Measurements from ENCODE around the gene C11orf24. TPM values are rescaled to one million over a fixed set of nuclear protein-coding genes. Genes with fewer than 3 reads are reported as not detected.
A peak's percentile ranks its signal among the peaks of the same experiment; 100 is the strongest.

The C11orf24 gene
- polyA plus RNA-seq, 2 of the 4 experiments (the other 2 are of a cell fraction) = 29.4 to 43.8 TPM

DNA sequence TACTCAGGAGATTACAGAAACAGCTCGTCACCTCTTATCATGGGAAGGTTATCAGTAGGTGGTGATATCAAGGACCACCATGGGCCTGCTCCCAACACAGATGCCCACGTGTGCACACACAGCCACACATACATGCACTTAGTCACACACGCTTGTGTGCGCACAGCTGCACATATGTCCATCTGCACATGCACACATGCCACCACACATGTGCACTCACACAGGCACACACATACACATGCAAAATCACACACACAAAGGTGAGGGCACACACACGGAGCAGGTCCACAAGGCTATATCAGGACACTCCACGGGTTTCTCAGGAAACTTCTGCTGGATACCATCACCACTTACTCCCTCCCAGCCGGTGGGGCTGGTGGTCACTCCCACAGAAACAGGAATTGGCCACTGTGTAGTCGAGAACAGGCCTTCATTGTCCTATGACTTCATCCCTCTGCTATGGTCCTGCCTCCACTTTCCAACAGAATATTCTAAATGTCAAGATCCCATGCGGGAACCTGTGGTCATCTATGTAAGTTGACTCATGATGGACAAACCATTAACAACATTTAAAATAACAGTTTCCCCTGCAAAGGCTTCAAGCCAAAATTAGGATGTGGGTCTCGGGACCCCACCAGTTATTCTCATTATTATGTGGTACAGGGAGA, 2.2 kb downstream of the C11orf24 start:
- TF ChIP-seq CBX2 (IDR thresholded peaks at IDR 0.05; ENCODE audit: borderline replicate concordance, low read depth) = no peak
- no peak for TF ChIP-seq CBX8 (IDR thresholded peaks at IDR 0.05)
- TF ChIP-seq, protein P1, sequence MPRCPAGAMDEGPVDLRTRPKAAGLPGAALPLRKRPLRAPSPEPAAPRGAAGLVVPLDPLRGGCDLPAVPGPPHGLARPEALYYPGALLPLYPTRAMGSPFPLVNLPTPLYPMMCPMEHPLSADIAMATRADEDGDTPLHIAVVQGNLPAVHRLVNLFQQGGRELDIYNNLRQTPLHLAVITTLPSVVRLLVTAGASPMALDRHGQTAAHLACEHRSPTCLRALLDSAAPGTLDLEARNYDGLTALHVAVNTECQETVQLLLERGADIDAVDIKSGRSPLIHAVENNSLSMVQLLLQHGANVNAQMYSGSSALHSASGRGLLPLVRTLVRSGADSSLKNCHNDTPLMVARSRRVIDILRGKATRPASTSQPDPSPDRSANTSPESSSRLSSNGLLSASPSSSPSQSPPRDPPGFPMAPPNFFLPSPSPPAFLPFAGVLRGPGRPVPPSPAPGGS (IDR thresholded peaks at IDR 0.05) = no peak
- TF ChIP-seq BHLHE40 (IDR thresholded peaks at IDR 0.05; ENCODE audit: low read depth, low read length) = no peak
- no peak for TF ChIP-seq HDAC2 (IDR thresholded peaks at IDR 0.05)
- TF ChIP-seq ZFP36 (IDR thresholded peaks at IDR 0.05; ENCODE audit: borderline replicate concordance, partially characterized antibody) = no peak
- TF ChIP-seq NFE2L2 (conservative IDR thresholded peaks at IDR 0.05; ENCODE audit: low read length) = no peak
- no peak for TF ChIP-seq SREBF2 (IDR thresholded peaks at IDR 0.05)
- TF ChIP-seq, protein P2, sequence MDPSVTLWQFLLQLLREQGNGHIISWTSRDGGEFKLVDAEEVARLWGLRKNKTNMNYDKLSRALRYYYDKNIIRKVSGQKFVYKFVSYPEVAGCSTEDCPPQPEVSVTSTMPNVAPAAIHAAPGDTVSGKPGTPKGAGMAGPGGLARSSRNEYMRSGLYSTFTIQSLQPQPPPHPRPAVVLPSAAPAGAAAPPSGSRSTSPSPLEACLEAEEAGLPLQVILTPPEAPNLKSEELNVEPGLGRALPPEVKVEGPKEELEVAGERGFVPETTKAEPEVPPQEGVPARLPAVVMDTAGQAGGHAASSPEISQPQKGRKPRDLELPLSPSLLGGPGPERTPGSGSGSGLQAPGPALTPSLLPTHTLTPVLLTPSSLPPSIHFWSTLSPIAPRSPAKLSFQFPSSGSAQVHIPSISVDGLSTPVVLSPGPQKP (IDR thresholded peaks at IDR 0.05; ENCODE audit: low read depth, low read length) = no peak
- no peak overlapping the region for H3K27ac ChIP-seq
- DNase-seq (ENCODE audit: low read depth in 1 of 2, low spot score in 1 of 2) (no peak), FAIRE-seq (no peak), ATAC-seq (no peak)
- no peaks in the 10 kb centered on the region for H3K9me3 ChIP-seq
- peak overlapping the region; percentile 99 for H3K4me2 ChIP-seq
- H3K4me3 ChIP-seq = no peak overlapping the region
- peaks cover 22% of the 10 kb centered on the region for H3K4me1 ChIP-seq
- ChIA-PET POLR2A (no interaction called here), CTCF (interaction anchor here (2.6 to 6.3 kb wide), 4 partner anchors 11 to 28 kb away, joined by 7 to 77 read pairs (median 44); no protein-coding TSS in a partner anchor)
- 84% methylated on average over 10 of the region's 10 CpGs for WGBS (ENCODE audit: missing lambda C conversion rate)

GRCh38 chr11:68267881-68268240, 3.9 kb downstream of the C11orf24 start:
- 92% methylated on average over 6 of the region's 6 CpGs for WGBS (ENCODE audit: missing lambda C conversion rate)
- H3K4me2 ChIP-seq = no peak overlapping the region
- no peak for FAIRE-seq
- H3K4me1 ChIP-seq = peaks cover 19% of the 10 kb centered on the region
- CTCF ChIA-PET = interaction anchor here (1.7 to 4.3 kb wide), 3 partner anchors 11 to 117 kb away, joined by 4 to 37 read pairs (median 33); no protein-coding TSS in a partner anchor
- no peak for DNase-seq (ENCODE audit: low read depth in 1 of 2, low spot score in 1 of 2)
- no peaks in the 10 kb centered on the region for H3K9me3 ChIP-seq
- H3K27ac ChIP-seq = no peak overlapping the region
- ATAC-seq = no peak
- POLR2A ChIA-PET = no interaction called here
- no peak overlapping the region for H3K4me3 ChIP-seq
- TF ChIP-seq RFX5 (IDR thresholded peaks at IDR 0.05) (no peak), RAD21 (conservative IDR thresholded peaks at IDR 0.05 in 1 of 2, IDR thresholded peaks at IDR 0.05 in 1 of 2) (no peak), NFE2L2 (conservative IDR thresholded peaks at IDR 0.05; ENCODE audit: low read length) (no peak), ESRRA (IDR thresholded peaks at IDR 0.05; ENCODE audit: borderline replicate concordance, low read length) (no peak), ZSCAN20 (CRISPR knock-in tag; IDR thresholded peaks at IDR 0.05) (no peak), EHF (CRISPR knock-in tag; IDR thresholded peaks at IDR 0.05) (no peak), EP300 (IDR thresholded peaks at IDR 0.05) (no peak), HMGXB4 (CRISPR knock-in tag; IDR thresholded peaks at IDR 0.05; ENCODE audit: borderline replicate concordance) (no peak), HOXA7 (CRISPR knock-in tag; IDR thresholded peaks at IDR 0.05) (no peak), GATA3 (IDR thresholded peaks at IDR 0.05; ENCODE audit: borderline replicate concordance) (no peak), HEYL (CRISPR knock-in tag; IDR thresholded peaks at IDR 0.05) (no peak), TFCP2L1 (CRISPR knock-in tag; IDR thresholded peaks at IDR 0.05) (no peak), NPAS2 (CRISPR knock-in tag; IDR thresholded peaks at IDR 0.05; ENCODE audit: borderline replicate concordance) (no peak), HOXB13 (CRISPR knock-in tag; IDR thresholded peaks at IDR 0.05; ENCODE audit: low read depth) (no peak)
- TF ChIP-seq, protein P3, sequence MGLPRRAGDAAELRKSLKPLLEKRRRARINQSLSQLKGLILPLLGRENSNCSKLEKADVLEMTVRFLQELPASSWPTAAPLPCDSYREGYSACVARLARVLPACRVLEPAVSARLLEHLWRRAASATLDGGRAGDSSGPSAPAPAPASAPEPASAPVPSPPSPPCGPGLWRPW (IDR thresholded peaks at IDR 0.05) = no peak
- TF ChIP-seq, protein P4, sequence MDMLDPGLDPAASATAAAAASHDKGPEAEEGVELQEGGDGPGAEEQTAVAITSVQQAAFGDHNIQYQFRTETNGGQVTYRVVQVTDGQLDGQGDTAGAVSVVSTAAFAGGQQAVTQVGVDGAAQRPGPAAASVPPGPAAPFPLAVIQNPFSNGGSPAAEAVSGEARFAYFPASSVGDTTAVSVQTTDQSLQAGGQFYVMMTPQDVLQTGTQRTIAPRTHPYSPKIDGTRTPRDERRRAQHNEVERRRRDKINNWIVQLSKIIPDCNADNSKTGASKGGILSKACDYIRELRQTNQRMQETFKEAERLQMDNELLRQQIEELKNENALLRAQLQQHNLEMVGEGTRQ (IDR thresholded peaks at IDR 0.05) = no peak
- TF ChIP-seq, protein P5, sequence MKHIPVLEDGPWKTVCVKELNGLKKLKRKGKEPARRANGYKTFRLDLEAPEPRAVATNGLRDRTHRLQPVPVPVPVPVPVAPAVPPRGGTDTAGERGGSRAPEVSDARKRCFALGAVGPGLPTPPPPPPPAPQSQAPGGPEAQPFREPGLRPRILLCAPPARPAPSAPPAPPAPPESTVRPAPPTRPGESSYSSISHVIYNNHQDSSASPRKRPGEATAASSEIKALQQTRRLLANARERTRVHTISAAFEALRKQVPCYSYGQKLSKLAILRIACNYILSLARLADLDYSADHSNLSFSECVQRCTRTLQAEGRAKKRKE (CRISPR knock-in tag; IDR thresholded peaks at IDR 0.05; ENCODE audit: low read depth) = no peak
